ENCODE results near the gene FNBP1. TPM values are rescaled to one million over a fixed set of nuclear protein-coding genes. Genes with fewer than 3 reads are reported as not detected.

The FNBP1 gene
- total and polyA plus RNA-seq, 2 experiments from 2014 or later = 19.5 to 21.0 TPM

GRCh38 chr9:129923589-129923988 lies 119.4 kb downstream of the FNBP1 start:
- Histone ChIP-seq H3K9me3 (ENCODE audit: low read depth) (no peaks in the 10 kb centered on the region), H3K27me3 (no peaks in the 10 kb centered on the region), H3K4me2 (no peak overlapping the region), H3K79me2 (no peaks in the 10 kb centered on the region), H3K4me1 (ENCODE audit: insufficient read depth) (no peaks in the 10 kb centered on the region), H3K27ac (no peak overlapping the region), H3K9me2 (replicated peaks; ENCODE audit: insufficient read depth) (no peaks in the 10 kb centered on the region), H3K4me3 (no peak overlapping the region), H2AFZ (no peak overlapping the region), H3K36me3 (replicated peaks; ENCODE audit: insufficient read depth, low read depth) (peaks cover 2% of the 10 kb centered on the region), H4K20me1 (ENCODE audit: insufficient read depth, poor library complexity, severe bottlenecking) (no peaks in the 10 kb centered on the region)
- WGBS (ENCODE audit: low lambda C conversion rate, missing lambda C conversion rate) = 90% methylated on average over 6 of the region's 6 CpGs
- no peak for DNase-seq (ENCODE audit: low spot score)
- no peak for TF ChIP-seq EZH2 (IDR thresholded peaks at IDR 0.05; ENCODE audit: borderline replicate concordance)
- TF ChIP-seq EZH2phosphoT487 (IDR thresholded peaks at IDR 0.05; ENCODE audit: low read depth, severe bottlenecking, unreplicated experiment) = no peak
- no peak for TF ChIP-seq CTCF (IDR thresholded peaks at IDR 0.05; ENCODE audit: poor library complexity)

- Histone ChIP-seq H3K9me3 (ENCODE audit: low read depth) (no peaks in the 10 kb centered on the region), H3K9me2 (replicated peaks; ENCODE audit: insufficient read depth) (no peaks in the 10 kb centered on the region), H3K36me3 (replicated peaks; ENCODE audit: insufficient read depth, low read depth) (peaks cover under 1% of the 10 kb centered on the region), H4K20me1 (ENCODE audit: insufficient read depth, poor library complexity, severe bottlenecking) (no peaks in the 10 kb centered on the region), H3K4me1 (ENCODE audit: insufficient read depth) (no peaks in the 10 kb centered on the region), H3K27me3 (no peaks in the 10 kb centered on the region), H3K27ac (no peak overlapping the region), H2AFZ (no peak overlapping the region), H3K79me2 (no peaks in the 10 kb centered on the region), H3K4me3 (no peak overlapping the region), H3K4me2 (no peak overlapping the region)
- no peak for TF ChIP-seq EZH2 (IDR thresholded peaks at IDR 0.05; ENCODE audit: borderline replicate concordance)
- no peak for TF ChIP-seq EZH2phosphoT487 (IDR thresholded peaks at IDR 0.05; ENCODE audit: low read depth, severe bottlenecking, unreplicated experiment)
- TF ChIP-seq CTCF (IDR thresholded peaks at IDR 0.05; ENCODE audit: poor library complexity) = no peak
- no peak for DNase-seq (ENCODE audit: low spot score)
- 98% methylated on average over 4 of the region's 4 CpGs for WGBS (ENCODE audit: low lambda C conversion rate, missing lambda C conversion rate)
Observed at GRCh38 chr9:129921905-129922304, 121.1 kb downstream of the FNBP1 start.

GRCh38 chr9:129919841-129920240 lies 123.1 kb downstream of the FNBP1 start:
- TF ChIP-seq EZH2 (IDR thresholded peaks at IDR 0.05; ENCODE audit: borderline replicate concordance) (no peak), CTCF (IDR thresholded peaks at IDR 0.05; ENCODE audit: poor library complexity) (no peak), EZH2phosphoT487 (IDR thresholded peaks at IDR 0.05; ENCODE audit: low read depth, severe bottlenecking, unreplicated experiment) (no peak)
- DNase-seq (ENCODE audit: low spot score) = no peak
- Histone ChIP-seq H3K4me2 (no peak overlapping the region), H3K79me2 (no peaks in the 10 kb centered on the region), H3K27ac (no peak overlapping the region), H3K36me3 (replicated peaks; ENCODE audit: insufficient read depth, low read depth) (no peaks in the 10 kb centered on the region), H3K4me3 (no peak overlapping the region), H2AFZ (no peak overlapping the region), H3K9me3 (ENCODE audit: low read depth) (no peaks in the 10 kb centered on the region), H3K4me1 (ENCODE audit: insufficient read depth) (no peaks in the 10 kb centered on the region), H3K9me2 (replicated peaks; ENCODE audit: insufficient read depth) (no peaks in the 10 kb centered on the region), H4K20me1 (ENCODE audit: insufficient read depth, poor library complexity, severe bottlenecking) (no peaks in the 10 kb centered on the region), H3K27me3 (no peaks in the 10 kb centered on the region)
- WGBS (ENCODE audit: low lambda C conversion rate, missing lambda C conversion rate) = 87% methylated on average over 3 of the region's 3 CpGs

- Histone ChIP-seq H3K9me2 (replicated peaks; ENCODE audit: insufficient read depth) (no peaks in the 10 kb centered on the region), H3K4me3 (no peak overlapping the region), H3K79me2 (no peaks in the 10 kb centered on the region), H3K4me2 (no peak overlapping the region), H3K4me1 (ENCODE audit: insufficient read depth) (no peaks in the 10 kb centered on the region), H2AFZ (no peak overlapping the region), H3K36me3 (replicated peaks; ENCODE audit: insufficient read depth, low read depth) (no peaks in the 10 kb centered on the region), H3K9me3 (ENCODE audit: low read depth) (no peaks in the 10 kb centered on the region), H3K27me3 (no peaks in the 10 kb centered on the region), H3K27ac (no peak overlapping the region), H4K20me1 (ENCODE audit: insufficient read depth, poor library complexity, severe bottlenecking) (no peaks in the 10 kb centered on the region)
- DNase-seq (ENCODE audit: low spot score) = no peak
- TF ChIP-seq CTCF (IDR thresholded peaks at IDR 0.05; ENCODE audit: poor library complexity) (no peak), EZH2 (IDR thresholded peaks at IDR 0.05; ENCODE audit: borderline replicate concordance) (no peak), EZH2phosphoT487 (IDR thresholded peaks at IDR 0.05; ENCODE audit: low read depth, severe bottlenecking, unreplicated experiment) (no peak)
- WGBS (ENCODE audit: low lambda C conversion rate, missing lambda C conversion rate) = 67% methylated on average over 3 of the region's 3 CpGs
Observed at GRCh38 chr9:129919277-129919676, 123.7 kb downstream of the FNBP1 start.

All from hepatocyte (in vitro differentiated cells).